GM19328 (cell line): ENCODE measurements around the gene PEX5L.

Experiments used
- ATAC-seq: cut with Tn5 transposase; IDR thresholded peaks from one replicate; pipeline ENCODE4 v1.9.1; 2021; ENCODE audit warnings: mild to moderate bottlenecking, moderate library complexity; ENCODE audit not compliant: unreplicated experiment

The PEX5L gene

DNA sequence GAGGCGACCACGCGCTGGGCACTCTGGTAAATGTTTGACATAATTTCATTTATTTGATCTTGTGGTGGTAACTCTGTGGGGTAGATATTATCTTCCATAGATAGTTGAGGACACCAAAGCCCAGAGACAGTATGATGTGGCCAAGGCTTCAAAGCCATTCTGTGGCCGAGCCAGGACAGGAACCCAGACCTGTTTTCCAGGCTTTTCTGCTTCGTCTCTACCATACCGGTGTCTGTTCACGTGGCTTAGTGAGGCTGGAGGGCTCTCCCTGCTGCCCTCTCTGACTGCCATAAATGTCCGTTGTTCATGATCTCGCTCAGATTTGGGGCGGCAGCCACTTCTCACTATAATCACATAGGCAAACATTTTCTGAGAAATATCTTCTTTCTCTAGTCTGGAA is 134.7 kb downstream of the PEX5L start:
- ATAC-seq = no peak

DNA sequence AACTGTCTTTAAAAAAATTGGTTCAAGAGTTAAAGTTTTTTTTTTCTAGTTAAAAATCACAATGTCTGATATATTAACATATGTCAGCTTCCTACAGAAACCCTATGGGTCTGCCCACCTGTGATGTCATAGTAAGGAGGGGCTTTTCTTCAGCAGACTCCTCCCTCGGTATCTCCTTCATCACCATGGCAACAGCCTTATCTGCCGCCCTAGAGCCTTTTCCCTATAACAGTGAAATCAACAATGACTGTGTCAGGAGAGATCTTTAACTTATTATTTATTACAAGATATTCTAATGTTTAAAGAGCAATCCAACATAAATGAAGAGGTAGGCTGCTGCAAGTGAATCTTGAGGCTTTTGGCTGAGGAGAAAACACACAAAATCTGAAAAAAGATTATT is 138.7 kb downstream of the PEX5L start:
- ATAC-seq = peak; percentile 70

DNA sequence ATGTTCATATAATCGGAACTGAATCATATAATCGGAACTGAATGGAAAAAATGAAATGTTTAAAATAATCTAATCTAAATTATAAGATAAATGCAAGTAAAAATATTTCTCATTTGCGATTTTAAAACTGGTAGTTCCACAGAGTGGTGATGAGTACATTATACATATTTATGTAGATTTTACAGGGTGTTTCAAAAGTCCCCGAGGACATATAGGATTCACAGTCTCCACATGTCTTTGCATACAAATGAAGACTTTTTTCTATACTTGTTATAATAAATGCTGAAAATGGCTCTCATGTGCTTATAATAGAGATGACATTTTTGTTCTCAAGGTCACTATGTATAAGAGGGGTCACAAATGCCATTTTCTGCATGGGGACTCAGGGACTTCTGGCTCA is 139.5 kb downstream of the PEX5L start:
- no peak for ATAC-seq

- ATAC-seq = no peak
Measured at GRCh38 chr3:179896507-179896906, 140.2 kb downstream of the PEX5L start.

GRCh38 chr3:179895330-179895729 is 141.4 kb downstream of the PEX5L start:
- ATAC-seq = no peak

- no peak for ATAC-seq
Measured at GRCh38 chr3:179887295-179887943, 149.3 kb downstream of the PEX5L start.

DNA sequence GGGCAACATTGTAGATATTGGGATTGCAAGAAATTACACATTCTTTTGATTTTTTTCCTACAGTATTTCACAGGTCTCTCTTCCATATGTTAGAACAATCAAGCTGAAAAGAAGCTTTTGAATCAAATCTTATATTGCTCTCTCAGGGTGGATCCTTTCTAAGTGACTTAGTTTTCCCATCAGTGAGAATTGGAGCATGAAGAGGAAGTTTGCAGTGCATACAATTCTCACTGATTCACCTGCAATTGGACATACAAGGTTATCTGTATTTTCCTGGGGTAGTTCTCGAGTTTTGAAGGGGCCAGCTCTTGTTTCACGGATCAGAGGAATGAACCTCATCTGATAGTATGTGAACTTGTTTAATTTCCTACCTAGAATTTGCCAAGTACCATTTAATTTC is 150.8 kb downstream of the PEX5L start:
- ATAC-seq = no peak

DNA sequence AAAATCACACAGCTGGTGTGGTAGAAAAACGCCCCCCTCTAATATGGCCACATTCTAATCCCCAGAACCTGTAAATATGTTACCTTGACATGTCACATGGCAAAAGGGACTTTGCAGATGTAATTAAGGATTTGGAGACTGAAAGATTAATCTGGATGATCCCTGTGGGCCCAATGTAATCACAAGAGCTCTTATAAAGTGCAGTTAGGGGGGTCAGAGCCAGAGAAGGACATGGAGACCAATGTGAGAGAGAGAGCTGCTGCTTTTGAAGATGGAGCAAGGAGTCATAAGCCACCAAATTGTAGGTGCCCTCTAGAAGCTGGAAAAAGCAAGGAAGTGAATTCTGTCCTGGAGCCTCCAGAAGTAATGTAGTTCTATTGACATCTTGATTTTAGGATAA is 152.6 kb downstream of the PEX5L start:
- no peak for ATAC-seq

- ATAC-seq = peak; percentile 58
Measured at GRCh38 chr3:179882292-179882691, 154.4 kb downstream of the PEX5L start.

- ATAC-seq = no peak
Measured at GRCh38 chr3:179881791-179882190, 154.9 kb downstream of the PEX5L start.

- no peak for ATAC-seq
Measured at GRCh38 chr3:179880868-179881267, 155.9 kb downstream of the PEX5L start.

GRCh38 chr3:179876440-179876839 is 160.3 kb downstream of the PEX5L start:
- no peak for ATAC-seq

DNA sequence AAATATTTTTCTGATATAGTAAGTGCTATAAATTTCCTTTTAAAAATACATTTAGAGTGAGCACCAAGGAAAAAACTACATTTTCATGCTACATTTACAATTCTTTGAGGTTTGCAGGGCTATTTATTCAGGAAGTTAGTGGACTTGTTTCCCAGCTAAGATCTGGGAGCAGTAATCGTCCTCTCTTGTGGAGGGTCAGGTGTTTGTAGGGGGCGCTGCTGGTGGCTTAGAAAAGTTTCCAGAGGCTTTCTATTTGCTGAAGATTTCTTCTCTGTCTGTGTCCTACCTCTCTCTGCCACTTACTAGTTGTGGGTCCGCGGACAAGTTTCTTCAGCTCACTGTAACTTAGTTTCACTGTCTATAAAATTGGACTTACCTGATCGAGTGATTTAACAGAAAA is 163.9 kb downstream of the PEX5L start:
- no peak for ATAC-seq

GRCh38 chr3:179871782-179872181 is 165.0 kb downstream of the PEX5L start:
- ATAC-seq = no peak

GRCh38 chr3:179868715-179869114 is 168.0 kb downstream of the PEX5L start:
- ATAC-seq = no peak

- ATAC-seq = no peak
Measured at GRCh38 chr3:179867961-179868360, 168.8 kb downstream of the PEX5L start.

DNA sequence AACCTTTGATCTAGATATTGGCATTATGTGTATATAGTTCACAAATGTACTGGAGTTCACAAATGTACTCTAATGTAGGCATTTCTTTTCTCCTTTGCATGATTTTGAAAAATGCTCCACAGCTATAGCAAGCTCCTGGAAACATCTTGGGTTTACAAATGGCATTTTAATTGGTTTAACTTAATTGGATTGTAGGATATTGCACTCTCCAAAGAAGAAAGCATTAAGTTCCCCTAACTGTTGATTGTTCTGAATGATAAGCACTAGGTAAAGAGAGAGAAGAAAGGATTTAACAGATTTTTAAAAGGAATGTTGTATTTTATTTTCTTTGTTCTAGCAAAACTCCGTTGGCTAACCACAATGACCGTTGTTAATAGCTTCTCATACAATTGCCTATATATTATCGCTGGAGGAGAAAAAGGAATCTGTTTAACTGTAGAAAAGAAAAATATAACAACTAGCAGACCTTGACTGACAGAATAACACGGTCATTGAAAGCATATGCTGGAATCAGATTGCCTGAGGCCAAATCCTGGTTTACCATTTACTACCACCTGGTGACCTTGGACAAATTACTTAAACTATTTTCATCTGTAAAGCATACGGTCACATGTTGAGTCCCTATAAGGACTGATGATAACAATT is 170.8 kb downstream of the PEX5L start:
- ATAC-seq = no peak

GRCh38 chr3:179861953-179862352 is 174.8 kb downstream of the PEX5L start:
- ATAC-seq = no peak

GRCh38 chr3:179861292-179861691 is 175.4 kb downstream of the PEX5L start:
- ATAC-seq = no peak

DNA sequence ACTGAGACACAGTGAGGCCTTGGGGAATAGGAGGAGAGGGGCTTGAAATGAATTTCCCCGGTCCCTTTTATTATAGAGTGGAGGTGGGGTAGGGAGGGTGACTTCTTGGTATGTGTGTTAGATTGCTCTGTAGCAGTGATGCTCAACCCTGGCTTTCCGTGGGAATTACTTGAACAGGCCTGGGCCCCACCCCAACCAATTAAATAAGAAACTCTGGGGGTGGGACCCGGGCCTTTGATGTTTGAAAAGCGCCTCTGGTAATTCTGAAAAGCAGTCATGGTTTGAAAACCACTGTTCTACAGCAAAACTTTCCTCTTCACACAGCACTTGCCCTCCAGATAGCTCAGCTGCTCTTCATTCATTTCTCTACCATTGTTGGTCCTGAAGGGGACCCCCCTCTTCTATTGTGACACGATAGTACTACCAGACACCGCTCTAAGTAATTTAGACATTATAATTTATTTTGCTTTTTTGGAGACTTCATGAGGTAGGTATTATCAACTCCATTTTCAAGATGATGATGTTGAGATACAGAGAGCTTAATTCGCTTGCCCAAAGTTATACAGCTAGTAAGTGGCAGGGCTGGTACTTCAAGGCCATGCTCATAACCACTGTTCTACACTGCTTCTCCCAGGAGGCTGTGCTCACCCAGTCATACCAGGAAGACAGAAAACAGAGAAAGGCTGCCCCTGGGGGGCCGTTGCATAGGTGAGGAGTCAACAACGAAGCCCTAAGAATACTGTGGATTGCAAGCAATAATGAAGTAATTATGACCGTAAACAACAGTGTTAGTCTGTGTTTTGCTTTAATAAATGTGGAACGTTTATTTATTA is 176.2 kb downstream of the PEX5L start:
- no peak for ATAC-seq

- ATAC-seq = peak; percentile 69
Measured at GRCh38 chr3:179853176-179853575, 183.6 kb downstream of the PEX5L start.
